Endothelial cell of umbilical vein (primary cell): ENCODE data around the gene KRT71. TPM values are rescaled to one million over a fixed set of nuclear protein-coding genes. Genes with fewer than 3 reads are reported as not detected.

ENCODE experiments used
- BruUV-seq: library from RNA; stranded (reverse); fragments of 400-500 nt; replicated peaks from 2 replicates; lab custom pipeline; 2021; lab: Mats Ljungman, UMichigan
- CTCF ChIA-PET: fragments of 300-600, 350-600 bp; sonication (Branson Sonifier 250); formaldehyde crosslinking; loops from one replicate; lab custom pipeline; 2021; ENCODE audit warnings: antibody characterized with exemption, inconsistent platforms; lab: Charles Lee
- POLR2A ChIA-PET: fragments of 300-600, 350-600 bp; sonication (Branson Sonifier 250); formaldehyde crosslinking; loops from one replicate; lab custom pipeline; 2021; ENCODE audit warnings: antibody characterized with exemption, inconsistent platforms; lab: Charles Lee
- DNase-seq: peaks from one replicate; pipeline ENCODE4 v3.0.0-alpha.2; 2011; ENCODE audit warnings: low read depth, low spot score
- FAIRE-seq: peaks from 2 replicates; lab custom pipeline; 2011; peaks lifted over from hg19 to GRCh38; lab: Jason Lieb, UNC
- H2AFZ ChIP-seq: 2 replicates; pipeline ENCODE4 v1.6.0; 2012; ENCODE audit warnings: low read depth, low read length, control low read depth, inconsistent platforms
- H3K27ac ChIP-seq: 2 replicates; pipeline ENCODE4 v1.5.1; 2011; ENCODE audit warnings: low read depth, mild to moderate bottlenecking, control low read depth, low read length, moderate library complexity; ENCODE audit not compliant: insufficient read depth
- H3K27me3 ChIP-seq, 2 experiments: 2 replicates each; pipeline versions ENCODE4 v1.6.0 to v1.6.1; 2011; ENCODE audit warnings: low read length in 2 of 2, mixed read lengths in 1 of 2; ENCODE audit not compliant: control insufficient read depth in 2 of 2, insufficient read depth in 2 of 2
- H3K36me3 ChIP-seq, 2 experiments: 2 replicates in 1 of 2; 3 replicates in 1 of 2; pipeline ENCODE4 v1.5.1; 2011; ENCODE audit warnings: low read length in 2 of 2, mild to moderate bottlenecking in 1 of 2, moderate library complexity in 1 of 2; ENCODE audit not compliant: control insufficient read depth in 2 of 2, insufficient read depth in 2 of 2; ENCODE audit errors: extremely low read depth in 1 of 2
- H3K4me1 ChIP-seq: 3 replicates; pipeline ENCODE4 v1.5.1; 2011; ENCODE audit warnings: mild to moderate bottlenecking, low read length; ENCODE audit not compliant: control insufficient read depth, insufficient read depth; ENCODE audit errors: extremely low read depth
- H3K4me2 ChIP-seq: 2 replicates; pipeline ENCODE4 v1.6.1; 2011; ENCODE audit warnings: low read length, control low read depth, mixed read lengths; ENCODE audit not compliant: insufficient read depth
- H3K4me3 ChIP-seq, 3 experiments: fragments of 200-600 bp in 1 of 3; sonication (generic), shearing (Covaris generic) in 1 of 3; replicated peaks in 1 of 3; 2 replicates each; pipeline ENCODE4 v1.5.1; 2011 to 2016; ENCODE audit warnings: control low read depth in 3 of 3, low read length in 3 of 3, mild to moderate bottlenecking in 2 of 3, inconsistent platforms in 1 of 3, low read depth in 1 of 3, moderate library complexity in 1 of 3; ENCODE audit not compliant: insufficient read depth in 1 of 3
- H3K79me2 ChIP-seq: 2 replicates; pipeline ENCODE4 v1.6.0; 2012; ENCODE audit warnings: low read length, inconsistent platforms; ENCODE audit not compliant: control insufficient read depth, insufficient read depth
- H3K9ac ChIP-seq: replicated peaks from 2 replicates; pipeline ENCODE3; 2011; ENCODE audit warnings: low read length, control low read depth; ENCODE audit not compliant: insufficient read depth; ENCODE audit errors: extremely low read depth
- H3K9me1 ChIP-seq: replicated peaks from 3 replicates; pipeline ENCODE4 v1.6.0; 2011; ENCODE audit warnings: mild to moderate bottlenecking, low read length; ENCODE audit not compliant: control insufficient read depth, insufficient read depth; ENCODE audit errors: extremely low read depth
- H3K9me3 ChIP-seq: replicated peaks from 2 replicates; pipeline ENCODE4 v1.5.1; 2012; ENCODE audit warnings: low read length, inconsistent platforms; ENCODE audit not compliant: control insufficient read depth, insufficient read depth
- H4K20me1 ChIP-seq: replicated peaks from 2 replicates; pipeline ENCODE3; 2011; ENCODE audit warnings: mild to moderate bottlenecking, low read length; ENCODE audit not compliant: control insufficient read depth, insufficient read depth; ENCODE audit errors: extremely low read depth
- CTCF ChIP-seq, 2 donors: IDR thresholded peaks; 1 replicate in 1 of 2; 2 replicates in 1 of 2; pipeline ENCODE4 v1.5.1; 2011; ENCODE audit warnings: low read length in 2 of 2, mild to moderate bottlenecking in 2 of 2, moderate library complexity in 2 of 2, control low read depth in 1 of 2, inconsistent platforms in 1 of 2, low read depth in 1 of 2; ENCODE audit not compliant: insufficient read depth in 1 of 2; ENCODE audit errors: extremely low read depth in 1 of 2
- EZH2 ChIP-seq: IDR thresholded peaks from 2 replicates; pipeline ENCODE4 v1.6.1; 2012; ENCODE audit warnings: borderline replicate concordance, low read depth, mild to moderate bottlenecking, moderate library complexity, low read length, inconsistent platforms; ENCODE audit not compliant: severe bottlenecking
- FOS ChIP-seq: IDR thresholded peaks from 2 replicates; pipeline ENCODE4 v1.6.1; 2011; ENCODE audit warnings: mild to moderate bottlenecking, low read length, moderate library complexity, borderline replicate concordance; ENCODE audit not compliant: insufficient read depth
- GATA2 ChIP-seq: IDR thresholded peaks from 2 replicates; pipeline ENCODE4 v1.7.0; 2011; ENCODE audit warnings: low read depth, mild to moderate bottlenecking, moderate library complexity, mixed read lengths, low read length; ENCODE audit not compliant: insufficient read length, insufficient read depth
- JUN ChIP-seq: IDR thresholded peaks from 2 replicates; pipeline ENCODE4 v1.6.1; 2011; ENCODE audit warnings: borderline replicate concordance, low read depth; ENCODE audit not compliant: insufficient read length, insufficient read depth
- MAX ChIP-seq: IDR thresholded peaks from 2 replicates; pipeline ENCODE4 v1.6.1; 2011; ENCODE audit not compliant: insufficient read depth, insufficient read length
- MYC ChIP-seq: IDR thresholded peaks from one replicate; pipeline ENCODE4 v1.6.1; 2011; ENCODE audit warnings: mild to moderate bottlenecking, low read depth, low read length
- POLR2AphosphoS5 ChIP-seq: IDR thresholded peaks from 2 replicates; pipeline ENCODE4 v1.6.1; 2012; ENCODE audit warnings: low read depth, mild to moderate bottlenecking, control low read depth, low read length, moderate library complexity; ENCODE audit not compliant: insufficient read depth
- dilution Hi-C: fragments of 300-500 bp; cut with MboI; formaldehyde crosslinking; loops from one replicate; pipeline ENCODE4 v1.15.0; 2019; ENCODE audit warnings: low sequenced_read_pairs; ENCODE audit not compliant: extremely low pct_ligation_motif_present
- intact Hi-C: fragments of 100-400 bp; cut with micrococcal nuclease; formaldehyde crosslinking; loops from one replicate; pipeline ENCODE4 v1.10.0; 2022
- polyA plus RNA-seq, 4 experiments: library from polyadenylated mRNA; depleted of rRNA in 3 of 4; stranded (reverse) in 3 of 4; unstranded in 1 of 4; fragments of >200 nt; gene quantifications; 2 replicates each; pipeline versions ENCODE4 v1.2.1 to v1.2.3, GENCODE V29; 2011 to 2012; ENCODE audit warnings: missing spikeins in 1 of 4
- total RNA-seq: library from RNA; stranded (reverse); gene quantifications from 2 replicates; pipeline ENCODE4 v1.2.3, GENCODE V29; 2021

The KRT71 gene
- total and polyA plus RNA-seq, 2 donors (not counting 3 experiments of a cell fraction or from before 2014, with no cell fraction given) = not detected

DNA sequence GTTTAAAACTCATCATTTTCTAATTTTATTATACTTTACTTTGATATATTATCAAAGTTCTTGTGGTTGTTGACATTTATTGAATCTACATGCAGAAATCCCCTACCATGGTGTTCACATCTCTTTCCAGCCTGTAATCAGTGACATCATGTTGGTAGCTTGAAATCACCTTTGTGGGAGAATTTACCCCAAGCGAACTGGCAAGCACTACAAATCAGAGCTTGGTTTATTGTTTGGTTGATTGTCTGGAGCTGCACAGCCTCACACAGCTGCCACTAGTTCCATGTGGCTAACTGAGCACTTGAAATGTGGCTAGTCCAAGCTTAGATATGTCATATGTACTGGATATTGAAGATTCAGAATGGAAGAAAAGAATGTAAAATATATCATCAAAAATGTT is 17.4 kb downstream of the KRT71 start:
- no peak overlapping the region for H3K9ac ChIP-seq
- DNase-seq (no peak), FAIRE-seq (no peak)
- ChIA-PET CTCF (no interaction called here), POLR2A (no interaction called here)
- H3K9me1 ChIP-seq = no peaks in the 10 kb centered on the region
- no peaks in the 10 kb centered on the region for H3K4me1 ChIP-seq
- no peak overlapping the region for H3K4me2 ChIP-seq
- intact Hi-C loops (no loop called here), dilution Hi-C loops (no loop called here)
- no peaks in the 10 kb centered on the region for H3K79me2 ChIP-seq
- no peak overlapping the region for H3K4me3 ChIP-seq
- no peak overlapping the region for H2AFZ ChIP-seq
- no TSS peak for BruUV-seq
- H4K20me1 ChIP-seq = no peaks in the 10 kb centered on the region
- TF ChIP-seq MYC = no peak
- TF ChIP-seq GATA2 = no peak
- TF ChIP-seq POLR2AphosphoS5 = no peak
- no peak for TF ChIP-seq EZH2
- TF ChIP-seq MAX = no peak
- TF ChIP-seq CTCF (IDR thresholded peaks at IDR 0.05; ENCODE audit: extremely low read depth in 1 of 2, insufficient read depth in 1 of 2, low read depth in 1 of 2, low read length in 2 of 2) = no peak
- no peak for TF ChIP-seq JUN
- TF ChIP-seq FOS = no peak
- no peaks in the 10 kb centered on the region for H3K36me3 ChIP-seq
- no peaks in the 10 kb centered on the region for H3K27me3 ChIP-seq
- H3K27ac ChIP-seq = no peak overlapping the region
- H3K9me3 ChIP-seq = no peaks in the 10 kb centered on the region
